Measurements from ENCODE around the gene FNBP1L. TPM values are rescaled to one million over a fixed set of nuclear protein-coding genes. Genes with fewer than 3 reads are reported as not detected.

The FNBP1L gene
- total and polyA plus RNA-seq, 9 of the 15 experiments (the other 6 are each of a cell fraction or from before 2014, with no cell fraction given), result 1.4 to 6.9 (median 5.9) TPM

GRCh38 chr1:93399781-93400180 is 48.1 kb upstream of the FNBP1L start:
- POLR2A ChIA-PET, result no interaction called here
- CTCF ChIA-PET (ENCODE audit: low intra/inter-chr PET ratio), result no interaction called here

More at GRCh38 chr1:93399781-93400180, 48.1 kb upstream of the FNBP1L start:
- H3K36me3 ChIP-seq (ENCODE audit: control insufficient read depth, insufficient read depth, low read length), result no peaks in the 10 kb centered on the region
- no peaks in the 10 kb centered on the region for H3K9me1 ChIP-seq (ENCODE audit: control insufficient read depth, insufficient read depth, low read length)
- no peak overlapping the region for H3K27ac ChIP-seq (ENCODE audit: extremely low read depth, low read depth, low read length)
- intact Hi-C loops (cut with micrococcal nuclease) (no loop called here), in situ Hi-C loops (cut with MboI) (no loop called here)
- ATAC-seq (no peak), DNase-seq (ENCODE audit: extremely low read depth in 1 of 4, low spot score in 3 of 4) (no peak), FAIRE-seq (no peak)
- H3K27me3 ChIP-seq (ENCODE audit: control insufficient read depth in 2 of 2, insufficient read depth in 2 of 2, low read length in 2 of 2), result no peaks in the 10 kb centered on the region
- H3K4me3 ChIP-seq, result no peak overlapping the region
- H3K79me2 ChIP-seq (ENCODE audit: control insufficient read depth, insufficient read depth, low read length), result no peaks in the 10 kb centered on the region
- no peaks in the 10 kb centered on the region for H3K4me1 ChIP-seq (replicated peaks in 1 of 2; ENCODE audit: control insufficient read depth in 2 of 2, insufficient read depth in 2 of 2, low read length in 2 of 2)
- H4K20me1 ChIP-seq (replicated peaks; ENCODE audit: control insufficient read depth, insufficient read depth, low read length), result no peaks in the 10 kb centered on the region
- H3K9me3 ChIP-seq (replicated peaks; ENCODE audit: control insufficient read depth, insufficient read depth, low read depth, low read length), result no peaks in the 10 kb centered on the region
- no TSS peak for BruUV-seq (replicated peaks)
- no peak for TF ChIP-seq DPF2 (IDR thresholded peaks at IDR 0.05)
- no peak for TF ChIP-seq CCAR2 (IDR thresholded peaks at IDR 0.05; ENCODE audit: low read depth, low read length)
- TF ChIP-seq ZNF584 (CRISPR knock-in tag; IDR thresholded peaks at IDR 0.05; ENCODE audit: low read depth), result no peak
- no peak for TF ChIP-seq MIER1 (IDR thresholded peaks at IDR 0.05; ENCODE audit: low read depth)
- TF ChIP-seq XRCC3 (IDR thresholded peaks at IDR 0.05), result no peak
- no peak for TF ChIP-seq WHSC1 (IDR thresholded peaks at IDR 0.05; ENCODE audit: low read length)
- no peak for TF ChIP-seq ZNF75A (CRISPR knock-in tag; IDR thresholded peaks at IDR 0.05)
- no peak for TF ChIP-seq ZBTB7A (IDR thresholded peaks at IDR 0.05; ENCODE audit: borderline replicate concordance, control insufficient read depth, low read depth, low read length)
- TF ChIP-seq MAX (CRISPR knock-in tag; IDR thresholded peaks at IDR 0.05), result no peak
- no peak for TF ChIP-seq MAFF (IDR thresholded peaks at IDR 0.05; ENCODE audit: low read length)
- TF ChIP-seq SREBF1 (IDR thresholded peaks at IDR 0.05; ENCODE audit: borderline replicate concordance, low read depth, low read length), result no peak
- no peak for TF ChIP-seq POLR3A (IDR thresholded peaks at IDR 0.05; ENCODE audit: borderline replicate concordance, extremely low read depth, insufficient read depth, insufficient read length)
- no peak for TF ChIP-seq BCL6 (CRISPR knock-in tag; IDR thresholded peaks at IDR 0.05)
- TF ChIP-seq TAF7 (tag; IDR thresholded peaks at IDR 0.05), result no peak
- TF ChIP-seq ZNF785 (CRISPR knock-in tag; IDR thresholded peaks at IDR 0.05), result no peak
- TF ChIP-seq HMG20A (CRISPR knock-in tag; conservative IDR thresholded peaks at IDR 0.05), result no peak
- no peak for TF ChIP-seq BRF2 (IDR thresholded peaks at IDR 0.05; ENCODE audit: borderline replicate concordance, insufficient read depth, insufficient read length)
- no peak for TF ChIP-seq CEBPB (tag; IDR thresholded peaks at IDR 0.05)
- TF ChIP-seq SRSF3 (IDR thresholded peaks at IDR 0.05; ENCODE audit: insufficient read depth, low read length), result no peak
- H3K4me2 ChIP-seq (ENCODE audit: insufficient read depth, low read length), result no peak overlapping the region
- H3K9ac ChIP-seq (ENCODE audit: insufficient read depth in 1 of 2, low read depth in 2 of 2, low read length in 2 of 2), result no peak overlapping the region
- H2AFZ ChIP-seq (ENCODE audit: low read depth, low read length), result no peak overlapping the region
